ENCODE results near the gene SKA2.
A peak's percentile ranks its signal among the peaks of the same experiment; 100 is the strongest.

SKA2 gene

DNA sequence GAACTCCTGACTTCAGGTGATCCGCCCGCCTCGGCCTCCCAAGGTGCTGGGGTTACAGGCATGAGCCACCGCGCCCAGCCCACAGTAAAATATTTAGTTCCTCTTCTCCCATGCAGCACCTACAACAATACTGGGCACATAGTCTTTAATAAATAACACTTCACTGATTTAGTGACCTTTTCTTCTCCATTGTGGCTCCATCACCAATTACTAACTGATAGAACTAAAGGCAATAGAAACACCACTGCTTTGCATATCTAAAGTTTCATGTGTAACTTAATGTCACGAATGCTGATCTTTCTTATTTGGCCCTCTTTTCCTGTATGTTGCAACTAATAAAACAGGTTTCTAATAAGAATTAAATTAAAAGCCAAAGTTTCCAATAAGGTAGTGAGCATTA is 87.2 kb downstream of the SKA2 start:
- peak; percentile 27 for DNase-seq (ENCODE audit: low spot score)
- in situ Hi-C loops (cut with MboI; ENCODE audit: low sequenced_read_pairs, unreplicated experiment): no loop called here
- TF ChIP-seq, protein P1, sequence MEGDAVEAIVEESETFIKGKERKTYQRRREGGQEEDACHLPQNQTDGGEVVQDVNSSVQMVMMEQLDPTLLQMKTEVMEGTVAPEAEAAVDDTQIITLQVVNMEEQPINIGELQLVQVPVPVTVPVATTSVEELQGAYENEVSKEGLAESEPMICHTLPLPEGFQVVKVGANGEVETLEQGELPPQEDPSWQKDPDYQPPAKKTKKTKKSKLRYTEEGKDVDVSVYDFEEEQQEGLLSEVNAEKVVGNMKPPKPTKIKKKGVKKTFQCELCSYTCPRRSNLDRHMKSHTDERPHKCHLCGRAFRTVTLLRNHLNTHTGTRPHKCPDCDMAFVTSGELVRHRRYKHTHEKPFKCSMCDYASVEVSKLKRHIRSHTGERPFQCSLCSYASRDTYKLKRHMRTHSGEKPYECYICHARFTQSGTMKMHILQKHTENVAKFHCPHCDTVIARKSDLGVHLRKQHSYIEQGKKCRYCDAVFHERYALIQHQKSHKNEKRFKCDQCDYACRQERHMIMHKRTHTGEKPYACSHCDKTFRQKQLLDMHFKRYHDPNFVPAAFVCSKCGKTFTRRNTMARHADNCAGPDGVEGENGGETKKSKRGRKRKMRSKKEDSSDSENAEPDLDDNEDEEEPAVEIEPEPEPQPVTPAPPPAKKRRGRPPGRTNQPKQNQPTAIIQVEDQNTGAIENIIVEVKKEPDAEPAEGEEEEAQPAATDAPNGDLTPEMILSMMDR (IDR thresholded peaks at IDR 0.05; ENCODE audit: borderline replicate concordance, control extremely low read depth, extremely low read depth, insufficient read depth, missing control alignments): no peak

DNA sequence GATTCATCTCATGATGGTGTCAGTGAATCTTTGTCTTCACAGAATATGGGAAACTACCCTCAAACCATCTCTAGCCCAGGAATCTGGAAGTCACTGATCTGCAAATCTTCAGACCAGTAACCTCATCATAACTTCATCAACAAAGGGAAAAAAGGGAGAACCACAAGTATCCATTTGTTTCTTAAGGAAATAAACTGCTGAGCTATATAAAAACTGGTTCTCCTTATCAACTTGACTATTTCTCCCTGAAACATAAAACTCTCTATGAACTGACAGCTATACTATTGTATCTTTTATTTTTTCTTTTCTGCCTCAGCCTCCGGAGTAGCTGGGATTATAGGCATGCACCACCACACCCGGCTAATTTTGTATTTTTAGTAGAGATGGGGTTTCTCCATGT is 87.6 kb downstream of the SKA2 start:
- in situ Hi-C loops (cut with MboI; ENCODE audit: low sequenced_read_pairs, unreplicated experiment): no loop called here
- no peak for DNase-seq (ENCODE audit: low spot score)

DNA sequence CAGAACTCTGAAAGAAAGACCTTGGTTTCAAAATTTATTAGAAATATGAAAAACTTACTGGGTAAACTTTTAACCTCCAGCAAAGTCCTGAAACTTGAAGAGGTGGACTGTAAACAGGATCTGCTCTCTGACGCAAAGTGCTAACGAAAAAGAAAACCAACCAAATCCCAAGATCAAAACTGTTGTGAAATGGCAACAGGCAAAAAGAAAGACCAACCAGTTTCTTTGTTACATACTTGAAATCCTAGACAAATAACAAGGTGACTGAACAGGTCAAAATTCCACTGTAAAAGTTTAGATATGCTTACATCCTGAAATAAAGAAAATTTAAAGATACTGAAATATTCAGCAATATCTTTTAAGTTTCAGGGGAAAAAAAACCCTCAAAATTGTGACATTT is 92.5 kb downstream of the SKA2 start:
- no peak for DNase-seq (ENCODE audit: low spot score)
- TF ChIP-seq, protein P1 (IDR thresholded peaks at IDR 0.05; ENCODE audit: borderline replicate concordance, control extremely low read depth, extremely low read depth, insufficient read depth, missing control alignments): no peak
- in situ Hi-C loops (cut with MboI; ENCODE audit: low sequenced_read_pairs, unreplicated experiment): no loop called here

More for the DNA sequence above, 87.6 kb downstream of the SKA2 start:
- TF ChIP-seq, protein P1 (IDR thresholded peaks at IDR 0.05; ENCODE audit: borderline replicate concordance, control extremely low read depth, extremely low read depth, insufficient read depth, missing control alignments): no peak
